GOT3 (cell line): ENCODE measurements around the gene DRD4.

Source experiments
- DNase-seq: peaks from one replicate; lab custom pipeline; 2025; ENCODE audit warnings: mixed read lengths; lab: John Stamatoyannopoulos, UW

DRD4 gene

DNA sequence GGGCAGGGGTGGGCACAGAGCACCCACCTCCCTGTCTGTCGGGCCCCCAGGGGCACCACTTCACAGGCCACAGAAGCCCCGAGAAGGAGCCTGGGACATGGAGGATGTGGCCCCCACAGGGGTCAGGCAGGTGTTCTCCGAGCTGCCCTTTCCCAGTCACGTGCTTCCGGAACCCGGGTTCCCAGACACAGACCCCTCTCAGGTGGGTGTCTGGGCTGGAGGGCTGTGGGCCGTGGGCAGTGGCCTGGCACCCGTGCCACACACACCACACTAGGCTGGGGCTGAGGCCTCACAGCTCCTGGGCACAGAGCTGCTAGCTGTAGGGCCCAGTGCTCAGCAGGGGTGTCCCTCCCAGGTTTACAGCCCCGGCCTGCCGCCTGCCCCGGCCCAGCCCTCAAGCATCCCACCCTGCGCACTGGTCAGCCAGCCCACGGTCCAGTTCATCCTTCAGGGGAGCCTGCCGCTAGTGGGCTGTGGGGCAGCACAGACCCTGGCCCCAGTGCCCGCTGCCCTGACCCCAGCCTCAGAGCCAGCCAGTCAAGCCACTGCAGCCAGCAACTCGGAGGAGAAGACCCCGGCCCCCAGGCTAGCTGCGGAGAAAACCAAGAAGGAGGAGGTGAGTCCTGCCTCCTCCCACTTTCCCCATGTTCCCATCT is 26.8 kb upstream of the DRD4 start:
- DNase-seq = no peak

- DNase-seq = no peak
These were observed 25.8 kb upstream of the DRD4 start for GRCh38 chr11:611001-611996.

DNA sequence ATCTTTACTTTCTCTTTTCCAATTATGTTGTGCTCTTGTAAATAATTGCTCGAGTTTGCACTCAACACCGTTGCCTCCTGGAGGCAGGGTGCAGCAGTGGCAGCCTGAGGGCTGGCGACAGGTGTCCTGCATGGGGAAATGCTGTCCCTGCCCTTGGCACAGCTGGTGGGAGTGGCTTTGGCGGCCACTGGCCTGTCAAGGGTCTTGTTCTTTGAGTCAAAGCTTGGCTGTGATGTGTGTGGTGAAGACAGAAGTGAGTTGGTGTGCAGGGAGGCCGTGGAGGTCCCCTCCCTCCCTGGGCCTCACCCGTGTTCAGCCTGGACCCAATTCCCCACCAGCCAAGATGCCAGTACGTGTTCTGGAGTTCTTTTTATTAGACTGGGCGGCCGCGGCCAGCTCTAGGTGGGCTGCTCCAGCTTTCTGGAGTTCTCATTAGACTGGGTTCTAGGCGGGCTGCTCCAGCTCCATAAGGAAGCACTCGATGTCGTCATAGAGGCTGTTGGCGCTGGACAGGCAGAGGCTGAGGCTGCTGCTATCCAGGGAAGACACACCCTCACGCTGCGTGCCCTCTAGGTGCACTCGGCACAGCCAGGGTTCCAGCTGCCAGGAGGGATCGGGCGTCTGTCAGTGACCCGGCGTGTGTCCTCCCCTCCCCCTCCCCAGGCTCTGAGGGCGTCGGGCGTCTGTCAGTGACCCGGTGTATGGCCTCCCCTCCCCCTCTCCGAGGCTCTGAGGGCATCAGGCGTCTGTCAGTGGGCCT is 24.7 kb upstream of the DRD4 start:
- DNase-seq = no peak

- no peak for DNase-seq
These were observed 24.1 kb upstream of the DRD4 start for GRCh38 chr11:612961-613300.

DNA sequence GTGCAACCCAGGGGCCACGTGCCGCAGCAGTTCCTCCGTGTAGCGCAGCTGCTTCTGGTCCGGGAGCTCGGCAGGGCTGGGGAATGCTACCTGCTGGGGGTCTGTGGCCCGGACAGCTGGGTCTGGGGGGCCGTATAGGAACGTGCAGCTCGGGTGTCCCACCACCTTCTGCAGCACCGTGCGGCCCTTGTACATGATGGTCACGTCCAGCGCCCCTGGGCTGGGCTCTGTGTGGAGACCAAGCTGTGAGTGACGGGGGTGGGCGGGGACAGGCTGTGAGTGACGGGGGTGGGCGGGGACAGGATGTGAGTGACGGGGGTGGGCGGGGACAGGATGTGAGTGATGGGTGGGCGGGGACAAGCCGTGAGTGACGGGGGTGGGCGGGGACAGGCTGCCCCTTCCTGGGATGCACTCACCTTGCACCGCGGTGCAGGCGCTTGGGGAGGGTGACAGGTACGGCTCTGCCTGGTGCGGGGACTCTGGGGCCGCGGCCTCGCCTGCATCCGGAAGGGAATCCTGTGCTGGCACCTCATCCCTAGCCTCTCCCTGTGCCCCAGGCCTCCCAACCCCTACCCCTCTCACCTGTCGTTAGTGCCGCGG is 23.6 kb upstream of the DRD4 start:
- DNase-seq = no peak

GRCh38 chr11:614021-614622 is 22.9 kb upstream of the DRD4 start:
- no peak for DNase-seq

DNA sequence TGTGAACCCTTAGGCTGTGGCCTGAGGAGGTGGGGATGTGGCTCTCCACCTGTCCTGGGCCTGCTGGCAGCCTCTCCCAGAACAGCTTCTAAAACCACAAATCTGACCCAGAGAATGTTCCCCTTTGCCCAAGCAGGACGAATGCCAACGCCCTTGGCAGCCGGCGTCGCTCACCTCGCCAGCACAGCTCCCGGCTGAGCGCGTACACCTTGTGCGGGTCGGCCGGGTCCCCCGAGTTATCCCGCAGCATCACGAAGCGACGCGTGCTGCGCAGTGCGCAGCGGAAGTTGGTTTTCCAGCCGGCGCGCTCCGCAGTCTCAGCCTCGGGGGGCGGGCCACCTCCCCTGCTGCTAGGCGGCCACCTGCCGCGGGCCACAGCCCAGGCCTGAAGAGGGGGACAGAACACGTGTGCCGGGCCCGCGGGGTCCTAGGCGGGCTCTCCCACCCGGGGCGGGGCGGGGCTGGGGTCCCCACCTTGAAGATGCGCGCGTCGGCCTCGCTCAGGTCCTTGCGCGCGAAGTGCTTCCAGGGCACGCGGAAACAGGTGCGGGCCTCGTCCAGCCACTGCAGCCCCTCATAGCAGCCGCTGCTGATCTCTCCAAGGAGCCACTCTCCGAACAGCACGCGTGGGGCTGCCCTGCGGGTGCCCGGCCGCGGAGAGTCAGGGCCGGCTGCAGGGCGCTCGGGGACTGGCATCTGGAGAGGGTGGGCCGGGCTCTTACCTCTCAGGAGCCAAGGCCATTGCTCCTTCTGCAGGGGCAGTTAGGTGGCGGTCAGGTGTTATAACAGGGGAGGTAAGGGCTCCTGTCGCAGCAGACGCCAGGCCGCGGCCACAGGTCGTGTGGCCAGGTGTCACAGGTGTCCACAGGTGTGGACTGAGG is 22.2 kb upstream of the DRD4 start:
- no peak for DNase-seq

GRCh38 chr11:615504-616319 is 21.4 kb upstream of the DRD4 start, which contains the start of gene IRF7:
Gene IRF7, minus strand, starts transcription at chr11:615950. Its CDS starts 586 bp downstream, at chr11:615364.
- peak; percentile 36 for DNase-seq

DNA sequence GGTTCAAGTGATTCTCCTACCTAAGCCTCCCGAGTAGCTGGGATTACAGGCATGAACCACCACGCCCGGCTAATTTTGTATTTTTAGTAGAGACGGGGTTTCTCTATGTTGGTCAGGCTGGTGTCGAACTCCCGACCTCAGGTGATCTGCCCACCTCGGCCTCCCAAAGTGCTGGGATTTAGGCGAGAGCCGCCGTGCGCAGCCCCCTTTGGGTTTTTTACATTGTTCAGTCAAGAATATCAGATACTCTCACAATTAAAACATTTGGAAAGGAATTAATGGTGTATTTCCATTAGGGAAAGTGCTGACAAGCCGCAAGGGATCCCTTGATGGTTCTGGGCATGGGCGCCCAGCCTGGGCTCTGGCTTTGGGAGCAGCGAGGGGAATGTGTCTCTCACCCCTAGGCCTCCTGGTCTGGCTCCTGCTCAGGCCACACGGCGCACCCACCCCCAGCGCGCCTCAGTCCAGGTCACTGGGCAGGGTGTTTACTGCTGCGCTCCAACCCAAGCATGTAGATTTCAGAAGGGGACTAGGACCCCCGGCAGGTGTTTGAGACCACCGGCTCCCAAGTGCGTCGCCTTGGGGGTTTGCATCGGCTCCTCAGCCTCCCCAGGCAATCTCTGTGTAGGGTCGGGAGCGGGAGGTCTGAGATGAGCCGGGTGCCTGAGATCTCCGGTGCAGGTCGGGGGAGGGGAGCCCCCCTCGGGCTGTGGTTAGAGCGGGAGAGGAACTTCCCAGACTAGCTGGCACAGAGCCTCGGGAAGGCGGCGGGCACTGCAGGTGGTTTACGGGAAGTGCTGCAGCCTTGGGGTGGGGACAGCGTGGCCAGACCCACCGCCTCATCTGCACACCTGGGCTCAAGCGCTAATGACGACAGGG is 20.5 kb upstream of the DRD4 start:
- DNase-seq = no peak

DNA sequence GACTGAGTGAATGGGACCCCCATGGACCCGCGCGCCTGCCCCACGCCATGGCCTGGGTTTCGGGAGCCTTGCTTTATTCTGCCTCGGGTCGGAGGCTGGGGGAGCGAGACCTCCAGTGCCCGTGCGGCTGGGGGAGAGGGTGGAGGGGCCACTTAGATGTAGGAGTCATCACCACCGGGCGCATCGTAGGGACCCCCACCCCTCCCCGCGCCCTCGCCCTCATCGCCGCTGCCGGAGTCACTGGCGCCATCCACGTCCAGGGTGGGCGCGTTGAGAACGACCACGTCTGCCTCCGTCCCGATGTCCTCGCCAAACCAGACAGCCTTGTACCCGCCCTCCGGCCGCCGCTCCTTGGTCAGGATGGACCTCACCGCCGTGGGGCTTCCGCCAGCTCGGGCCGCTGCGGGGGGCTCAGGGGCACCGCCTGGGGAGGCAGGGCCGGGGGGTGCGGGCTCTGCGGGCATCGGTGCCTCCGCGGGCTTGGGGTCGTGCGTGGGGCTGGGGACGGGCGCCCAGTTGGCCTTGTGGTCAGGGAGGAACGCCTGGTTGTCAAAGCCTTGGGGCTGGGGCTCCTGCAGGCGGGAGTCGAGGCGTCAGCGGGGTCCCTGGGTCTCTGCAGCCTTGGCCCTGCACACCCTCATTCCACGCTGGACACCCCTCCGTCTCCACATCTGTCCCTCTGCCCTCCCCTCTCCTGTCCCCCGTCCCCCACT is 19.7 kb upstream of the DRD4 start:
- DNase-seq = no peak

GRCh38 chr11:617912-618682 is 19.0 kb upstream of the DRD4 start:
- DNase-seq = no peak

GRCh38 chr11:618856-619627 is 18.0 kb upstream of the DRD4 start:
- no peak for DNase-seq

GRCh38 chr11:619628-620050 is 17.4 kb upstream of the DRD4 start:
- DNase-seq = no peak

DNA sequence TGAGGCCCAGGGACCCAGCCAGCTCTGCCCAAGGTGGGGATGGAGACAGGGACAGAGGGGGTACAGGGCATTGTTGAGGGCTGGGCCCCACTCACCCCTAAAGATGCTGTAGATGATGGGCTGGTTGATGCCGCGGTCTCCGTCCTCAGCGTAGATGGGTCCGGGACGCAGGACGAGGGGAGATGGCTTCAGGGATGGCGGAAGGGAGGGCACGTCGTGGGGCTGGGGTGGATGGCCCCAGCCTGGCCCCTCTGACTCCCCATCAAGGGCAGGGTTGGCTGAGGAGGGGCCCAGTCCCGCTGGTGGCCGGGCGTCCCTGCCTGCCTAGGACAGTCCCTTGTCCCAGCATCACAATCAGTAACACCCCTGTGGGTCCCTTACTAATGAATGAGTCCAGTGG is 16.9 kb upstream of the DRD4 start:
- no peak for DNase-seq

- no peak for DNase-seq
These were observed 15.9 kb upstream of the DRD4 start for GRCh38 chr11:620935-621814.

DNA sequence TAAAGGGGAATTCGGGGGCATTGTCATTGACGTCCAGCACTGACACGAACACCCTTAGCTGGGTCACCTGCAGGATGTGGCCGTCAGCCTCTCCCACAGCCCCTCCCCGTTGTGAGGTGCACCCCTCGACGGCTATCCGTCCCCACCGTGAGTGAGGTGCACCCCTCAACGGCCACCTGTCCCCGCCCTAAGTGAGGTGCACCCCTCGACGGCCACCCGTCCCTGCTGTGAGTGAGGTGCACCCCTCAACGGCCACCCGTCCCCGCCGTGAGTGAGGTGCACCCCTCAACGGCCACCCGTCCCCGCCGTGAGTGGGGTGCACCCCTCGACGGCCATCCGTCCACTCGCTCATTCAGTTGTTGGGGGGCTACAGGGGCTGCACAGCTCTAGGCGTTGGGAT is 15.2 kb upstream of the DRD4 start:
- no peak for DNase-seq
